BE2C (cell line): Measurements from ENCODE around the gene NFIB.

Experiments
- DNase-seq: peaks from one replicate; pipeline ENCODE4 v3.0.0-alpha.2; 2020
- H3K27me3 ChIP-seq: fragments of 250-450 bp; sonication (Bioruptor Pico); 2 replicates; pipeline ENCODE4 v1.5.1; 2020; ENCODE audit warnings: mild to moderate bottlenecking
- H3K36me3 ChIP-seq: fragments of 250-450 bp; sonication (Bioruptor Pico); 2 replicates; pipeline ENCODE4 v1.5.1; 2020; ENCODE audit warnings: mild to moderate bottlenecking
- H3K4me1 ChIP-seq: fragments of 250-450 bp; sonication (Bioruptor Pico); 2 replicates; pipeline ENCODE4 v1.5.1; 2020
- H3K4me3 ChIP-seq: 2 replicates; pipeline ENCODE4 v1.5.1; 2011; ENCODE audit warnings: low read depth, low read length
- H3K9me3 ChIP-seq: fragments of 250-450 bp; sonication (Bioruptor Pico); 2 replicates; pipeline ENCODE4 v1.5.1; 2020
- CTCF ChIP-seq: IDR thresholded peaks from 2 replicates; pipeline ENCODE4 v1.5.1; 2012; ENCODE audit warnings: mild to moderate bottlenecking, low read depth, low read length

The NFIB gene

DNA sequence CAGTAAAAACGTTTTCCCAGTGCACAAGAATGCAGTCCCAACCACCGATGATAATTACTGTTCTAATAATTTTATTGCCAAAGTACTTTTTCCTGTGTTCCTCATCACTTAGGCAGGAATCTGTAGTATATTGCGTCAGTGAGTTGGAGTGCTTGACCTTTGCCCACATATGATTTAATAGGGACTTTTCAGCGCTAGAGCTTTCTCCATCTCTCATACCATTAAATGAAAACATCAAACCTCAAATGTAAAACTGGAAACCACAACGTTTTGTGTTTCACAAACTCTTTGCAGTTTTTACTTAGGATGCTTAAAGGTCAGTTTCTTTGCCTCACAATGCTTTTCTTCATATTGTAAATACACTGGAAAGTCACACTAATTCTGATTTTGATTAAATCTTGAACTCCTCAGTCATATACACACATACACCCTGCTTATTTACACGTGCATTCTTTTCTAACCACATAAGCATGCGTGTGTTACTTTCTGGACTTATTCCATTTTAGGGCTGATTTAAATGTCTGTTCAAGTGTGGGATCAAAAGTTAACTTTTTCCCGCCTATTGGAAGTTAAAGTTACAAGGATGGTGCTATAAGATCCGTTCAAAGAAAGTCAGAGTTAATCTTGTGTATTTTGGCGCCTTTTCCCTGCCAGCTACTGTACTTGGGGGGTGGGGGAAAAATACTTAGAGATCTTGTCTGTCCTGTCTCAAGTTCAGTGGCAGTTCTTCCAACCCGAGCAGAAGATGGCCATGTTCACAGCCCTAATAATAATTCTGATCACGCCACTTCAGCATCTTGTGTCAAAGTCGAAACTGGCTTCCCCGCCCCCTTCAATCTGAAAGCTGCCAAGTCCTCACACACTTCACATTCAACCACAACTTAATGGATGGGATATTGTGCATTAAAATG, 6.6 kb upstream of the NFIB start:
- peak; percentile 23 for DNase-seq
- peaks cover 11% of the 10 kb centered on the region for H3K4me1 ChIP-seq
- no peak for TF ChIP-seq CTCF
- H3K4me3 ChIP-seq = peak overlapping the region; percentile 76
- H3K36me3 ChIP-seq = no peaks in the 10 kb centered on the region
- H3K27me3 ChIP-seq = no peaks in the 10 kb centered on the region
- no peaks in the 10 kb centered on the region for H3K9me3 ChIP-seq

DNA sequence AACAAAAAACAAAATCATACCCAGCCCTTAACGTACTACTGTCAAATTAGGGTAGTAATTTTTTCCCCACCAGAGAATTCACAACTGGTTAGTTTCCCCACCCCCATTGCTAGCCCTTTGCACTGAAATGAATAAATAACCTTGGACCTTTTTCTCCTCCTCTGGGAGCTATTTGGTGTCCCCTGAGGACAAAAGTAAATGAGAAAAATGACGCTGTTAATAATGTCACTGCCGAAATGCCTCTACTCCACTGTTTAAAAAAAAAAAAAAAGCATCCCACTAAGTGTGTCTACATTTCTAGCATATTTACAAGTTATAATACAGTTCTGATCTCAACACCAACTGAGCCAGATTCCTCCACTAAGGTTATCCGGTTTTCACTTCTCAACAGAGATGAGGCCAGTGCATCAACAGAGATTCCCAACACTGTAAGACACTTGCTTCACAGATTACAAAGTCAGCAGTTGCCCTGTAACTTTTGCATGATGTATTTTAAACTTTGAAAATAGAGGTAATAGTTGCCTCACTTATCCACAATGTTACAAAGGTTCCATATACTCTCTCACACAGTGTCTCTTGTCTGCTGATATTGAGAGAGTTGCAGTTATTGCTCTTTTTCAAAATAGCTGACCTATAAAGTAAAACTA, 5.1 kb upstream of the NFIB start:
- DNase-seq = no peak
- TF ChIP-seq CTCF = no peak
- Histone ChIP-seq H3K4me3 (peak overlapping the region; percentile 76), H3K4me1 (peaks cover 11% of the 10 kb centered on the region), H3K9me3 (no peaks in the 10 kb centered on the region), H3K36me3 (no peaks in the 10 kb centered on the region), H3K27me3 (no peaks in the 10 kb centered on the region)

DNA sequence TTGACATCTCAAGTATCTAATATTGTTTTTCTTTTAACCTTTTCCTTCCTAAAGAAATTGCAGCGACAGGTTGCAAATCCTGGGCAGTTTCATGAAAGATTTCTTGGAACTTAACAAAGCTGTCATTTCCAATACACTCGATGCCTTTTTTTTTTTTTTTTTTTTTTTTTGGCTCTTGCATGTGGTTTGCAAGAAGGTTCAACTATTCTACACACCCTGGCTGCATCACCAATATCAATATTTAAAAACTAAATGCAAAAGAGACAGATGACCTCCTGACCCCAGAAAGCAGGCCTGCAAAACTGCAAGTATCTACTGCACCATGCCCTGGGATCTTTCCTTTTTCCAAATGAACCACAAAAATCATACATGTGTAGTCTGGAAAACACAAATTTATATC, 4.4 kb upstream of the NFIB start:
- Histone ChIP-seq H3K4me1 (peaks cover 11% of the 10 kb centered on the region), H3K27me3 (no peaks in the 10 kb centered on the region)
- no peak for TF ChIP-seq CTCF

GRCh38 chr9:14317667-14318320, 3.9 kb upstream of the NFIB start:
- TF ChIP-seq CTCF = no peak
- DNase-seq = no peak
- Histone ChIP-seq H3K4me3 (no peak overlapping the region), H3K9me3 (no peaks in the 10 kb centered on the region), H3K36me3 (no peaks in the 10 kb centered on the region), H3K4me1 (peaks cover 11% of the 10 kb centered on the region), H3K27me3 (no peaks in the 10 kb centered on the region)

More for the DNA sequence above, 4.4 kb upstream of the NFIB start:
- H3K36me3 ChIP-seq = no peaks in the 10 kb centered on the region
- peak overlapping the region; percentile 76; the same call in 1 of the 2 replicates for H3K4me3 ChIP-seq
- no peaks in the 10 kb centered on the region for H3K9me3 ChIP-seq
- DNase-seq = no peak

GRCh38 chr9:14316602-14317300, 2.8 kb upstream of the NFIB start:
- H3K36me3 ChIP-seq = no peaks in the 10 kb centered on the region
- peaks cover 11% of the 10 kb centered on the region for H3K4me1 ChIP-seq
- no peak for DNase-seq
- no peaks in the 10 kb centered on the region for H3K9me3 ChIP-seq
- H3K27me3 ChIP-seq = no peaks in the 10 kb centered on the region
- peak overlapping the region; percentile 67 for H3K4me3 ChIP-seq
- no peak for TF ChIP-seq CTCF
